NB4 (cell line): Measurements from ENCODE around the gene VWA3B.
"Not testable (repeated sequence)": the region's sequence is repeated elsewhere in the genome, so short reads cannot be mapped to it uniquely, and the experiment has no call there.

Source experiments
- CTCF ChIP-seq: IDR thresholded peaks from one replicate; pipeline ENCODE4 v1.5.1; 2012; ENCODE audit warnings: low read depth, low read length
- TF ChIP-seq, protein P1 (sequence below): IDR thresholded peaks from 2 replicates; pipeline ENCODE4 v1.6.1; 2011; ENCODE audit warnings: low read depth, low read length

GRCh38 chr2:98138978-98139377 is 52.0 kb downstream of the VWA3B start:
- TF ChIP-seq CTCF, result not testable (repeated sequence)
- TF ChIP-seq, protein P1, sequence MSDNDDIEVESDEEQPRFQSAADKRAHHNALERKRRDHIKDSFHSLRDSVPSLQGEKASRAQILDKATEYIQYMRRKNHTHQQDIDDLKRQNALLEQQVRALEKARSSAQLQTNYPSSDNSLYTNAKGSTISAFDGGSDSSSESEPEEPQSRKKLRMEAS, result not testable (repeated sequence)
